Prostate gland (tissue), 2 donors: Measurements from ENCODE around the gene FNDC8.

Experiments
- POLR2A ChIP-seq: fragments of 450-650 bp; IDR thresholded peaks from one replicate; pipeline ENCODE4 v1.6.1; 2016; ENCODE audit warnings: antibody characterized with exemption, mild to moderate bottlenecking
- POLR2AphosphoS5 ChIP-seq: sonication (generic); formaldehyde crosslinking; IDR thresholded peaks from one replicate; pipeline ENCODE4 v1.6.1; 2017; ENCODE audit warnings: antibody characterized with exemption
- TF ChIP-seq, protein P1 (sequence below), 4 experiments: fragments of 200-600 bp in 2 of 4; fragments of 450-650 bp in 2 of 4; sonication (generic) in 2 of 4; IDR thresholded peaks; 1 replicate in 3 of 4; 2 replicates in 1 of 4; pipeline ENCODE4 v1.5.1; 2016 to 2019; ENCODE audit warnings: antibody characterized with exemption in 4 of 4, mild to moderate bottlenecking in 2 of 4, moderate library complexity in 2 of 4

GRCh38 chr17:35094902-35095301, 26.5 kb upstream of the FNDC8 start:
- TF ChIP-seq, protein P1, sequence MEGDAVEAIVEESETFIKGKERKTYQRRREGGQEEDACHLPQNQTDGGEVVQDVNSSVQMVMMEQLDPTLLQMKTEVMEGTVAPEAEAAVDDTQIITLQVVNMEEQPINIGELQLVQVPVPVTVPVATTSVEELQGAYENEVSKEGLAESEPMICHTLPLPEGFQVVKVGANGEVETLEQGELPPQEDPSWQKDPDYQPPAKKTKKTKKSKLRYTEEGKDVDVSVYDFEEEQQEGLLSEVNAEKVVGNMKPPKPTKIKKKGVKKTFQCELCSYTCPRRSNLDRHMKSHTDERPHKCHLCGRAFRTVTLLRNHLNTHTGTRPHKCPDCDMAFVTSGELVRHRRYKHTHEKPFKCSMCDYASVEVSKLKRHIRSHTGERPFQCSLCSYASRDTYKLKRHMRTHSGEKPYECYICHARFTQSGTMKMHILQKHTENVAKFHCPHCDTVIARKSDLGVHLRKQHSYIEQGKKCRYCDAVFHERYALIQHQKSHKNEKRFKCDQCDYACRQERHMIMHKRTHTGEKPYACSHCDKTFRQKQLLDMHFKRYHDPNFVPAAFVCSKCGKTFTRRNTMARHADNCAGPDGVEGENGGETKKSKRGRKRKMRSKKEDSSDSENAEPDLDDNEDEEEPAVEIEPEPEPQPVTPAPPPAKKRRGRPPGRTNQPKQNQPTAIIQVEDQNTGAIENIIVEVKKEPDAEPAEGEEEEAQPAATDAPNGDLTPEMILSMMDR (IDR thresholded peaks at IDR 0.05): no peak
- no peak for TF ChIP-seq POLR2A
- TF ChIP-seq POLR2AphosphoS5: no peak
